MV-4-11 (cell line): ENCODE data around the gene NEK10.

Experiments
- DNase-seq: peaks from one replicate; lab custom pipeline; 2025; lab: John Stamatoyannopoulos, UW

NEK10 gene

GRCh38 chr3:27176256-27176655 is 192.9 kb downstream of the NEK10 start:
- DNase-seq = peak; percentile 50

- DNase-seq = no peak
Measured at GRCh38 chr3:27174530-27174929, 194.7 kb downstream of the NEK10 start.

- DNase-seq = peak; percentile 99
Measured at GRCh38 chr3:27171113-27171512, 198.1 kb downstream of the NEK10 start.

GRCh38 chr3:27166888-27167287 is 202.3 kb downstream of the NEK10 start:
- DNase-seq = peak; percentile 55

GRCh38 chr3:27165321-27165721 is 203.9 kb downstream of the NEK10 start:
- no peak for DNase-seq

GRCh38 chr3:27160779-27161287 is 208.3 kb downstream of the NEK10 start:
- no peak for DNase-seq

GRCh38 chr3:27160146-27160545 is 209.0 kb downstream of the NEK10 start:
- DNase-seq = no peak

- DNase-seq = no peak
Measured at GRCh38 chr3:27147215-27147614, 222.0 kb downstream of the NEK10 start.

- DNase-seq = no peak
Measured at GRCh38 chr3:27146786-27147185, 222.4 kb downstream of the NEK10 start.

- DNase-seq = no peak
Measured at GRCh38 chr3:27145719-27146118, 223.5 kb downstream of the NEK10 start.

GRCh38 chr3:27141668-27142067 is 227.5 kb downstream of the NEK10 start:
- DNase-seq = peak; percentile 23

GRCh38 chr3:27138562-27138961 is 230.6 kb downstream of the NEK10 start:
- DNase-seq = no peak

GRCh38 chr3:27138005-27138404 is 231.2 kb downstream of the NEK10 start:
- DNase-seq = no peak

GRCh38 chr3:27134171-27134796 is 234.9 kb downstream of the NEK10 start:
- peak; percentile 47 for DNase-seq

- DNase-seq = no peak
Measured at GRCh38 chr3:27133060-27133459, 236.1 kb downstream of the NEK10 start.

GRCh38 chr3:27130796-27131195 is 238.4 kb downstream of the NEK10 start:
- no peak for DNase-seq

- no peak for DNase-seq
Measured at GRCh38 chr3:27127879-27128278, 241.3 kb downstream of the NEK10 start.

- DNase-seq = no peak
Measured at GRCh38 chr3:27127195-27127594, 242.0 kb downstream of the NEK10 start.

- DNase-seq = no peak
Measured at GRCh38 chr3:27125821-27126501, 243.2 kb downstream of the NEK10 start.

GRCh38 chr3:27119639-27120038 is 249.5 kb downstream of the NEK10 start:
- DNase-seq = no peak

- DNase-seq = no peak
Measured at GRCh38 chr3:27115352-27115751, 253.8 kb downstream of the NEK10 start.

GRCh38 chr3:27114684-27115083 is 254.5 kb downstream of the NEK10 start:
- no peak for DNase-seq

GRCh38 chr3:27114129-27114528 is 255.1 kb downstream of the NEK10 start:
- DNase-seq = no peak

GRCh38 chr3:27110020-27110419 is 259.2 kb downstream of the NEK10 start:
- DNase-seq = no peak
